NB4 (cell line): Measurements from ENCODE around the gene LHB.

ENCODE experiments used
- DNase-seq: peaks from one replicate; pipeline ENCODE4 v3.0.0; 2010; ENCODE audit warnings: low read depth
- H3K4me3 ChIP-seq: one replicate; pipeline ENCODE4 v1.5.1; 2011; ENCODE audit warnings: mild to moderate bottlenecking, low read depth, low read length, moderate library complexity
- CTCF ChIP-seq: IDR thresholded peaks from one replicate; pipeline ENCODE4 v1.5.1; 2012; ENCODE audit warnings: low read depth, low read length
- MYC ChIP-seq: IDR thresholded peaks from 2 replicates; pipeline ENCODE4 v1.6.1; 2011; ENCODE audit warnings: low read depth, low read length
- POLR2A ChIP-seq: IDR thresholded peaks from 2 replicates; pipeline ENCODE4 v1.6.1; 2011; ENCODE audit warnings: mild to moderate bottlenecking; ENCODE audit not compliant: insufficient read length; ENCODE audit errors: extremely low read depth
- TF ChIP-seq, protein P1 (sequence below): IDR thresholded peaks from 2 replicates; pipeline ENCODE4 v1.6.1; 2011; ENCODE audit warnings: low read depth, low read length

Gene LHB

GRCh38 chr19:48994035-48994386 is 22.9 kb downstream of the LHB start:
- TF ChIP-seq, protein P1, sequence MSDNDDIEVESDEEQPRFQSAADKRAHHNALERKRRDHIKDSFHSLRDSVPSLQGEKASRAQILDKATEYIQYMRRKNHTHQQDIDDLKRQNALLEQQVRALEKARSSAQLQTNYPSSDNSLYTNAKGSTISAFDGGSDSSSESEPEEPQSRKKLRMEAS: no peak
- TF ChIP-seq POLR2A: no peak
- TF ChIP-seq CTCF: no peak
- TF ChIP-seq MYC: no peak
- peak overlapping the region; percentile 95 for H3K4me3 ChIP-seq

DNA sequence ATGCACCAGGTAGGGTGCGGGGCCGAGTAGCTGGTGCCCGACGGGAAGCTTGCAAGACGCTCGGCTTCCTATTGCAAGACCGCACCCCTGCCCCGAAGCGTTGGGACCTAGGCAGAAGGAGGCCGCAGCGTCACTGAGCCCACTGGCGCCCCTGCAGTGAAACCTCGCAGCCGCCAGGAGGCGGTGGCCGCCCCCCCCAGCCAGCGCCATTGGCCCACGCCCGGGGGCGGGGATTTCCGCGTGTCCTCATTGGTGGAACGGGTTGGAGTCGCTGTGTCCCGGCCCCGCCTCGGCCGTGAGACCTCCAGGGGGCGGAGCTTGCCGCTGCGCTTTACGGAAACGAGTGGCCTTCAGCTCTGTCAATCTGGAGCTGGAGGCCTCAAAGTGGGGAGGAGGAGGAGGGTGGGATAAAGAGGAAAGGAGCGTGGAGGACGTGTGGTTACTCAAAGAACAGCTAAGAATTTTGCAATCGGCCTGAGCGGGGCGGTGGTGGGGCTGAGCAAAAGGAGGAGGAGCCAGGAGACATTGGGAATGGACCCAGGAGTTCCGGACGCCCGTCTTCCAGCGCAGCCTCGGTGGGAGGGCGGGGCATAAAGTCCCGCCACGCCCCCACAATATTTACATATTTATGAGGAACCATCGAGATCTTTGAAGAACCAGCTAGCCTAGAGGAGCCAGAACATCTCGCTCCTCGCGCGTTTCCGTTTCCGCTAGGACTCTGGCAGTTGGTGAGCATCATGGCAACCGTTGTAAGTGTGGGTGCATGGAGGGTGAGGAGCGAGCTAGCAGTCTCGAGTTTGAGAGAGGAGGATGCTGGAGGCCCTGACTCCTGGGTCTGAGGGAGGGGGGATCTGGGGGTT is 23.5 kb downstream of the LHB start, which contains the start of the genes GYS1 and RUVBL2:
Gene GYS1 (minus strand): TSS at position 135 of the 860 bp plus-strand sequence. CDS start 197 bp downstream, outside the sequence.
Gene RUVBL2 (plus strand): TSS at position 713 of the 860 bp plus-strand sequence. CDS start 25 bp downstream, at position 738.
- peak; percentile 93 for TF ChIP-seq MYC
- TF ChIP-seq, protein P1: peak; percentile 75
- TF ChIP-seq POLR2A: peak; percentile 95
- TF ChIP-seq CTCF: peak; percentile 55
- peak; percentile 99 for DNase-seq
- H3K4me3 ChIP-seq: peak within 1 kb of the TSS; percentile 95

More at GRCh38 chr19:48994035-48994386, 22.9 kb downstream of the LHB start:
- DNase-seq: no peak

- TF ChIP-seq CTCF: no peak
- TF ChIP-seq MYC: no peak
- TF ChIP-seq, protein P1: no peak
- TF ChIP-seq POLR2A: no peak
- no peak for DNase-seq
- peak overlapping the region; percentile 92 for H3K4me3 ChIP-seq
Measured at GRCh38 chr19:48992581-48993174, 24.2 kb downstream of the LHB start.

DNA sequence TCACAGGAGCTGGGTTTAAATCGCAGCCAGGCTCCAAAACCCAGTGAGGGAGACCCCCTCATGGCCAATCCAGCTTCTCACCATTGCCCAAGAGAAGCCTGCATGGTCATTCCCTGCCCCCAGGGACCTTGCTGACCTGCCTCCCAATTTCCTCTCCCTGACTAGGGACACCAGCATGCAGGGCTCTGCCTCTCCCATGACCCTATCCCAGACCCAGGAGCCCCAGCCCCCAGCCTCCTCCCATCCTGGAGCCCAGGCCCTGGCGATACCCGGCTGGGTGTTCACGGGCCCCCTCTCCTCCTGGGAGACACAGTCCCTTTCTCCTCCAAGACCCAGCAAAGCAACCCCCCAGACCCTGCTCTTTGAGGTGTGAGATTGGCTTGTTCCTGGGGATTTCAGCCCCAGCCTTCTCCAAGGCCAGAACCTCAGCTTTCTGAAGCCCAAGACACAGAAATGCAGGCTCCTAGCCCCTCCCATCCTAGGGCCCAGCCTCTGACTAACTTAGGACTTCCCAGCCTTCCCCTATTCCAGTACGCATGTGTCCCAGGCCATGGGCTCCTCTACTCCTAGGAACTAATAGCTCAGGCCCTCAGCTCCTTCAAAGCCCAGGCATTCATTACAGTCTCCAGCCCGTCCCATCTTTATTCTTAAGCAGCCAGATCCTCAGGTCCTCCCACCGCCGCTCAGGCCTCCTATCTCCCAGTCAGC is 24.9 kb downstream of the LHB start:
- H3K4me3 ChIP-seq: peak overlapping the region; percentile 92
- DNase-seq: peak; percentile 62
- TF ChIP-seq, protein P1: no peak
- TF ChIP-seq CTCF (no peak), POLR2A (no peak), MYC (no peak)

GRCh38 chr19:48991011-48991609 is 25.8 kb downstream of the LHB start:
- DNase-seq: no peak
- TF ChIP-seq CTCF (no peak), MYC (no peak), POLR2A (no peak)
- TF ChIP-seq, protein P1: no peak
- no peak overlapping the region for H3K4me3 ChIP-seq
